ENCODE measurements around the gene ARPIN. TPM values are rescaled to one million over a fixed set of nuclear protein-coding genes. Genes with fewer than 3 reads are reported as not detected.
A peak's percentile ranks its signal among the peaks of the same experiment; 100 is the strongest.
"Not testable (repeated sequence)": the region's sequence is repeated elsewhere in the genome, so short reads cannot be mapped to it uniquely, and the experiment has no call there.

The ARPIN gene
- polyA plus RNA-seq (2013, experiment 1 of 2; ENCODE audit: insufficient read length) = 10.8 TPM
- polyA plus RNA-seq (2013, experiment 2 of 2; ENCODE audit: insufficient read length) = 10.6 TPM

GRCh38 chr15:89912674-89913396 is at the start of gene ARPIN:
Gene ARPIN (minus strand): TSS chr15:89912952. CDS start chr15:89912835, 117 bp downstream.
- peak; percentile 62 for DNase-seq

- no peak for DNase-seq
Observed at GRCh38 chr15:89958107-89958805, 45.5 kb upstream of the ARPIN start.

GRCh38 chr15:89955449-89955998 is 42.8 kb upstream of the ARPIN start:
- not testable (repeated sequence) for DNase-seq

- DNase-seq = no peak
Observed at GRCh38 chr15:89954541-89954940, 41.8 kb upstream of the ARPIN start.

GRCh38 chr15:89948796-89949195 is 36.0 kb upstream of the ARPIN start:
- DNase-seq = no peak

GRCh38 chr15:89947385-89947784 is 34.6 kb upstream of the ARPIN start:
- DNase-seq = no peak

GRCh38 chr15:89946681-89947299 is 34.0 kb upstream of the ARPIN start:
- DNase-seq = no peak

GRCh38 chr15:89943721-89944120 is 31.0 kb upstream of the ARPIN start:
- DNase-seq = not testable (repeated sequence)

- no peak for DNase-seq
Observed at GRCh38 chr15:89939910-89940309, 27.2 kb upstream of the ARPIN start.

- not testable (repeated sequence) for DNase-seq
Observed at GRCh38 chr15:89939377-89939776, 26.6 kb upstream of the ARPIN start.

- no peak for DNase-seq
Observed at GRCh38 chr15:89937365-89938350, 24.9 kb upstream of the ARPIN start.

- DNase-seq = no peak
Observed at GRCh38 chr15:89936786-89937265, 24.1 kb upstream of the ARPIN start.

- no peak for DNase-seq
Observed at GRCh38 chr15:89936051-89936785, 23.5 kb upstream of the ARPIN start.

- DNase-seq = no peak
Observed at GRCh38 chr15:89932880-89933279, 20.1 kb upstream of the ARPIN start.

GRCh38 chr15:89928421-89928820 is 15.7 kb upstream of the ARPIN start:
- no peak for DNase-seq

- DNase-seq = peak; percentile 63
Observed at GRCh38 chr15:89926158-89926557, 13.4 kb upstream of the ARPIN start.

GRCh38 chr15:89917442-89918101 is 4.8 kb upstream of the ARPIN start:
- DNase-seq = no peak

GRCh38 chr15:89916660-89917059 is 3.9 kb upstream of the ARPIN start:
- peak; percentile 4 for DNase-seq

- DNase-seq = peak; percentile 17
Observed at GRCh38 chr15:89912145-89912673, 543 bp downstream of the ARPIN start.
